GM23338 (cell line): ENCODE measurements around the gene MAST3. TPM values are rescaled to one million over a fixed set of nuclear protein-coding genes. Genes with fewer than 3 reads are reported as not detected.

Experiments
- ATAC-seq: fragments of 200-7000 bp; cut with Tn5 transposase; 3 replicates; pipeline ENCODE4 v1.9.1; 2020
- DNase-seq: peaks from one replicate; pipeline ENCODE4 v3.0.0-alpha.2; 2015; ENCODE audit warnings: low spot score
- H2AFZ ChIP-seq: fragments of 200-600 bp; sonication (generic); 2 replicates; pipeline ENCODE4 v1.8.0; 2016; ENCODE audit warnings: antibody characterized with exemption, mild to moderate bottlenecking, moderate library complexity
- H3F3A ChIP-seq: fragments of 200-600 bp; sonication (generic); replicated peaks from 2 replicates; pipeline ENCODE4 v1.8.0; 2017; ENCODE audit warnings: antibody characterized with exemption, mixed run types, low read depth
- H3K27ac ChIP-seq: fragments of 200-600 bp; sonication (generic); 2 replicates; pipeline ENCODE4 v1.6.1; 2016; ENCODE audit warnings: low read depth
- H3K27me3 ChIP-seq: fragments of 200-600 bp; sonication (generic); 2 replicates; pipeline ENCODE4 v1.8.0; 2016; ENCODE audit warnings: mild to moderate bottlenecking, mixed run types, moderate library complexity; ENCODE audit not compliant: insufficient read depth
- H3K36me3 ChIP-seq: fragments of 200-600 bp; sonication (generic); 2 replicates; pipeline ENCODE4 v1.8.0; 2016; ENCODE audit warnings: mild to moderate bottlenecking; ENCODE audit not compliant: insufficient read depth
- H3K4me1 ChIP-seq: fragments of 200-600 bp; sonication (generic); 2 replicates; pipeline ENCODE4 v1.8.0; 2016; ENCODE audit warnings: mild to moderate bottlenecking, moderate library complexity; ENCODE audit not compliant: insufficient read depth
- H3K4me2 ChIP-seq: fragments of 200-600 bp; sonication (generic); 2 replicates; pipeline ENCODE4 v1.7.1; 2017; ENCODE audit warnings: mixed run types
- H3K4me3 ChIP-seq: fragments of 200-600 bp; sonication (generic); 2 replicates; pipeline ENCODE4 v1.6.1; 2016; ENCODE audit warnings: mixed run types
- H3K79me2 ChIP-seq: fragments of 200-600 bp; sonication (generic); replicated peaks from 2 replicates; pipeline ENCODE4 v1.8.0; 2017; ENCODE audit warnings: mild to moderate bottlenecking; ENCODE audit not compliant: insufficient read depth
- H3K9me2 ChIP-seq: fragments of 200-600 bp; sonication (generic); 2 replicates; pipeline ENCODE4 v1.8.0; 2017; ENCODE audit not compliant: insufficient read depth
- H4K20me1 ChIP-seq: fragments of 200-600 bp; sonication (generic); replicated peaks from 2 replicates; pipeline ENCODE4 v1.8.0; 2017; ENCODE audit warnings: mild to moderate bottlenecking; ENCODE audit not compliant: insufficient read depth
- H3K27ac Mint-ChIP-seq: 2 replicates; pipeline ENCODE4 v1.8.0; 2020; ENCODE audit warnings: inconsistent platforms, mild to moderate bottlenecking, moderate library complexity, mixed read lengths
- H3K27me3 Mint-ChIP-seq: 3 replicates; pipeline ENCODE4 v1.8.0; 2022; ENCODE audit warnings: low read depth, mild to moderate bottlenecking, moderate library complexity, mixed read lengths, inconsistent platforms; ENCODE audit not compliant: insufficient read depth, poor library complexity
- H3K36me3 Mint-ChIP-seq: 3 replicates; pipeline ENCODE4 v1.8.0; 2021; ENCODE audit warnings: low read depth, mild to moderate bottlenecking, inconsistent platforms, moderate library complexity, mixed read lengths
- H3K4me1 Mint-ChIP-seq: 3 replicates; pipeline ENCODE4 v1.8.0; 2020; ENCODE audit warnings: mild to moderate bottlenecking, inconsistent platforms, mixed read lengths
- H3K4me3 Mint-ChIP-seq: 3 replicates; pipeline ENCODE4 v1.8.0; 2021; ENCODE audit warnings: moderate library complexity, mild to moderate bottlenecking, inconsistent platforms, mixed read lengths
- H3K9me3 Mint-ChIP-seq: 3 replicates; pipeline ENCODE4 v1.8.0; 2020; ENCODE audit warnings: moderate library complexity, mild to moderate bottlenecking, inconsistent platforms, mixed read lengths
- EZH2 ChIP-seq: fragments of 200-600 bp; sonication (generic); IDR thresholded peaks from one replicate; pipeline ENCODE4 v1.8.0; 2017; ENCODE audit warnings: antibody characterized with exemption, mild to moderate bottlenecking, low read depth; ENCODE audit not compliant: unreplicated experiment
- EZH2phosphoT487 ChIP-seq: fragments of 200-600 bp; sonication (generic); IDR thresholded peaks from one replicate; pipeline ENCODE4 v1.8.1; 2018; ENCODE audit warnings: antibody characterized with exemption; ENCODE audit not compliant: unreplicated experiment
- JUNB ChIP-seq: IDR thresholded peaks from one replicate; pipeline ENCODE4 v1.6.1; 2016; ENCODE audit warnings: antibody characterized with exemption; ENCODE audit not compliant: unreplicated experiment
- NANOG ChIP-seq: IDR thresholded peaks from 2 replicates; pipeline ENCODE4 v1.6.1; 2016; ENCODE audit warnings: antibody characterized with exemption, borderline replicate concordance
- STAT1 ChIP-seq: IDR thresholded peaks from one replicate; pipeline ENCODE4 v1.6.1; 2016; ENCODE audit warnings: antibody characterized with exemption; ENCODE audit not compliant: unreplicated experiment
- ZNF331 ChIP-seq: fragments of 250-450 bp; sonication (Bioruptor Pico); IDR thresholded peaks from 2 replicates; pipeline ENCODE4 v1.5.0; 2020; ENCODE audit warnings: low read depth, mild to moderate bottlenecking, moderate library complexity
- polyA plus RNA-seq: library from polyadenylated mRNA; unstranded; fragments of >200 nt; fragmentation: Nextera tagmentation; extraction: Ambion mirVana; gene quantifications from 2 replicates; pipeline ENCODE4 v1.2.1, GENCODE V29; 2016
- total RNA-seq: library from RNA; depleted of rRNA; stranded (reverse); fragments of >200 nt; shearing (Covaris generic); gene quantifications from 2 replicates; pipeline ENCODE4 v1.2.3, GENCODE V29; 2014
- TF ChIP-seq, protein P1 (sequence below), 2 experiments: fragments of 200-600 bp in 1 of 2; sonication (generic) in 1 of 2; conservative IDR thresholded peaks; 2 replicates each; pipeline versions ENCODE4 v1.5.1 to v1.6.1; 2016 to 2017; ENCODE audit warnings: antibody characterized with exemption in 2 of 2, low read depth in 2 of 2, mild to moderate bottlenecking in 2 of 2, moderate library complexity in 1 of 2
- TF ChIP-seq, protein P2 (sequence below): IDR thresholded peaks from 2 replicates; pipeline ENCODE4 v1.6.1; 2016; ENCODE audit warnings: antibody characterized with exemption

Gene MAST3
- total and polyA plus RNA-seq, 2 experiments from 2014 or later = 5.6 to 8.8 TPM

DNA sequence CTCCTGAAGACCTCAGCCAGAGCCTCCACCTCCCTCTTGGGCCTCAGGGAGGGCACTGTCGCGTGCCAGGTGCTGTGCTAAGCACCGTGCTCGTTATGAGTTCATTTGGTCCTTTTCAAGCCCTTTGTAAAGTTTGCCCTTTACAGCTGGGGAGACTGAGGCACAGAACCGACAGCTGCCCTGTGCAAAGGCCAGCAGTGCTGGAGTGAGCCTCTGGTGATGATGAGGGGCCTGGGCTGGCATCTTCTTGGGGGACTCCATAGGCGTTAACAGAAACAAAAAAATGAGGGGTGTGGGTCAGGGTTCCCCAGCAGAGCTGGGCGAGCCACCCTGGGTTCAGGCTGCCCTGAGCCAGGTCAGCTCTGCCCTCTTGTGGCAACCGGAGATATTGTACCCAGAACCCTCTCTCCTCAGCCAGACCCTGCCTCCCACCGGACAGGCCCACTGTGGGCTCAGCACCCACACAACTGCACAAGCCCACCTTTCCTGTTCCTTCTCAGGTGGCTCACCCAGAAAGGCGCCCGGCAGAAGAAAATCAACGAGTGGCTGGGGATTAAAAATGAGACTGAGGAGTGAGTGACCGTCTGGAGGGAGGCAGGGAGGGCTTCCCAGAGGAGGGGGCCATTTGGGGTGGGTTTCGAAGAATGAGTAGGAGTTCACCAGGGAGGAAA is 70.5 kb downstream of the MAST3 start:
- Histone ChIP-seq H2AFZ (no peak overlapping the region), H3K27me3 (no peaks in the 10 kb centered on the region), H3K36me3 (peaks cover 4% of the 10 kb centered on the region; the same call in 1 of the 2 replicates), H4K20me1 (no peaks in the 10 kb centered on the region; the same call in 1 of the 2 replicates), H3F3A (peaks cover 8% of the 10 kb centered on the region; the same call in 1 of the 2 replicates), H3K27ac (no peak overlapping the region), H3K4me3 (no peak overlapping the region), H3K4me2 (no peak overlapping the region), H3K79me2 (no peaks in the 10 kb centered on the region), H3K4me1 (no peaks in the 10 kb centered on the region), H3K9me2 (no peaks in the 10 kb centered on the region)
- Mint-ChIP-seq H3K4me1 (no peaks in the 10 kb centered on the region; the same call in none of the 3 replicates), H3K4me3 (no peak overlapping the region), H3K27ac (no peak overlapping the region), H3K36me3 (peaks cover 45% of the 10 kb centered on the region), H3K9me3 (no peaks in the 10 kb centered on the region), H3K27me3 (peaks cover 8% of the 10 kb centered on the region)
- ATAC-seq = peak; percentile 96
- TF ChIP-seq, protein P1, sequence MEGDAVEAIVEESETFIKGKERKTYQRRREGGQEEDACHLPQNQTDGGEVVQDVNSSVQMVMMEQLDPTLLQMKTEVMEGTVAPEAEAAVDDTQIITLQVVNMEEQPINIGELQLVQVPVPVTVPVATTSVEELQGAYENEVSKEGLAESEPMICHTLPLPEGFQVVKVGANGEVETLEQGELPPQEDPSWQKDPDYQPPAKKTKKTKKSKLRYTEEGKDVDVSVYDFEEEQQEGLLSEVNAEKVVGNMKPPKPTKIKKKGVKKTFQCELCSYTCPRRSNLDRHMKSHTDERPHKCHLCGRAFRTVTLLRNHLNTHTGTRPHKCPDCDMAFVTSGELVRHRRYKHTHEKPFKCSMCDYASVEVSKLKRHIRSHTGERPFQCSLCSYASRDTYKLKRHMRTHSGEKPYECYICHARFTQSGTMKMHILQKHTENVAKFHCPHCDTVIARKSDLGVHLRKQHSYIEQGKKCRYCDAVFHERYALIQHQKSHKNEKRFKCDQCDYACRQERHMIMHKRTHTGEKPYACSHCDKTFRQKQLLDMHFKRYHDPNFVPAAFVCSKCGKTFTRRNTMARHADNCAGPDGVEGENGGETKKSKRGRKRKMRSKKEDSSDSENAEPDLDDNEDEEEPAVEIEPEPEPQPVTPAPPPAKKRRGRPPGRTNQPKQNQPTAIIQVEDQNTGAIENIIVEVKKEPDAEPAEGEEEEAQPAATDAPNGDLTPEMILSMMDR (conservative IDR thresholded peaks at IDR 0.05; ENCODE audit: low read depth in 2 of 2) = peak; percentile 66 to 84
- TF ChIP-seq, protein P2, sequence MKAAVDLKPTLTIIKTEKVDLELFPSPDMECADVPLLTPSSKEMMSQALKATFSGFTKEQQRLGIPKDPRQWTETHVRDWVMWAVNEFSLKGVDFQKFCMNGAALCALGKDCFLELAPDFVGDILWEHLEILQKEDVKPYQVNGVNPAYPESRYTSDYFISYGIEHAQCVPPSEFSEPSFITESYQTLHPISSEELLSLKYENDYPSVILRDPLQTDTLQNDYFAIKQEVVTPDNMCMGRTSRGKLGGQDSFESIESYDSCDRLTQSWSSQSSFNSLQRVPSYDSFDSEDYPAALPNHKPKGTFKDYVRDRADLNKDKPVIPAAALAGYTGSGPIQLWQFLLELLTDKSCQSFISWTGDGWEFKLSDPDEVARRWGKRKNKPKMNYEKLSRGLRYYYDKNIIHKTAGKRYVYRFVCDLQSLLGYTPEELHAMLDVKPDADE = no peak
- TF ChIP-seq STAT1 (no peak), JUNB (no peak), EZH2phosphoT487 (no peak), EZH2 (no peak)
- peak; percentile 78 for DNase-seq

DNA sequence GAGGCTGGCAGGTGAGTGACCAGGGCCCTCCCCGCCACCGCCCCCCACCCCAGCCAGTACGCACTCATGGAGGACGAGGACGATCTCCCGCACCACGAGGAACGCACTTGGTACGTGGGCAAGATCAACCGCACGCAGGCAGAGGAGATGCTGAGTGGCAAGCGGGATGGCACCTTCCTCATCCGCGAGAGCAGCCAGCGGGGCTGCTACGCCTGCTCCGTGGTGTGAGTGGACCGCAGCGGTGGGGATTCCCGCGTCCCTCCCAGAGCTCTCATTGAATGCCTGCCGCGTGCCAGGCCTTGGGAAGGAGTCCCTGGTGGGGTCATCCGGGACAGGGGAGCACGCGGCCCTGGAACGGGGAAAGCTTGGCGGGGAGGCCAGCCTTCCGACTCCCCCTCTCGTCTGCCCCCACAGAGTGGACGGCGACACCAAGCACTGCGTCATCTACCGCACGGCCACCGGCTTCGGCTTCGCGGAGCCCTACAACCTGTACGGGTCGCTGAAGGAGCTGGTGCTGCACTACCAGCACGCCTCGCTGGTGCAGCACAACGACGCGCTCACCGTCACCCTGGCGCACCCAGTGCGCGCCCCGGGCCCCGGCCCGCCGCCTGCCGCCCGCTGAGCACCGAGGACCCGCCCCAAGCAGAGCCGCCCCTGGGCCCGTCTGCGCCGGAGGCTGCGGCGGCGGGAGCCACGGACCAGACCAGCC is 71.2 kb downstream of the MAST3 start:
- no peak for ATAC-seq
- no peaks in the 10 kb centered on the region for H3K9me3 Mint-ChIP-seq
- H3K79me2 ChIP-seq = no peaks in the 10 kb centered on the region
- peaks cover 2% of the 10 kb centered on the region for H3K4me1 Mint-ChIP-seq
- no peak for DNase-seq
- H3K4me1 ChIP-seq = no peaks in the 10 kb centered on the region; the same call in 1 of the 2 replicates
- H3K27ac Mint-ChIP-seq = no peak overlapping the region
- no peak overlapping the region for H3K4me2 ChIP-seq
- no peak overlapping the region for H2AFZ ChIP-seq
- peaks cover 39% of the 10 kb centered on the region for H3K36me3 Mint-ChIP-seq
- H3K27ac ChIP-seq = no peak overlapping the region
- H3K27me3 ChIP-seq = no peaks in the 10 kb centered on the region
- H3K36me3 ChIP-seq = peaks cover 4% of the 10 kb centered on the region; the same call in 1 of the 2 replicates
- H3K9me2 ChIP-seq = no peaks in the 10 kb centered on the region
- peaks cover 8% of the 10 kb centered on the region; the same call in 1 of the 2 replicates for H3F3A ChIP-seq
- no peak overlapping the region for H3K4me3 ChIP-seq
- no peaks in the 10 kb centered on the region; the same call in 1 of the 2 replicates for H4K20me1 ChIP-seq
- no peak overlapping the region for H3K4me3 Mint-ChIP-seq
- H3K27me3 Mint-ChIP-seq = peaks cover 8% of the 10 kb centered on the region
- no peak for TF ChIP-seq NANOG
- TF ChIP-seq, protein P2 = no peak
- TF ChIP-seq, protein P1 (conservative IDR thresholded peaks at IDR 0.05; ENCODE audit: low read depth in 2 of 2) = no peak
- TF ChIP-seq ZNF331 (CRISPR knock-in tag) = no peak
